RWPE2 (cell line): ENCODE measurements around the gene CDK5.
A peak's percentile ranks its signal among the peaks of the same experiment; 100 is the strongest.

ENCODE experiments used
- ATAC-seq: fragments of 200-7000 bp; cut with Tn5 transposase; 3 replicates; pipeline ENCODE4 v1.9.1; 2021; ENCODE audit warnings: low read depth
- DNase-seq: peaks from one replicate; pipeline ENCODE4 v3.0.0-alpha.2; 2020; ENCODE audit warnings: low spot score
- H3K27ac ChIP-seq: fragments of 450-650 bp; 2 replicates; pipeline ENCODE4 v1.5.1; 2017; ENCODE audit warnings: mild to moderate bottlenecking; ENCODE audit not compliant: poor library complexity, severe bottlenecking
- H3K27me3 ChIP-seq: fragments of 250-450 bp; sonication (Bioruptor Pico); 2 replicates; pipeline ENCODE4 v1.5.1; 2021; ENCODE audit warnings: mild to moderate bottlenecking, moderate library complexity; ENCODE audit not compliant: insufficient read depth, poor library complexity, severe bottlenecking
- H3K36me3 ChIP-seq: fragments of 250-450 bp; sonication (Bioruptor Pico); 2 replicates; pipeline ENCODE4 v1.5.1; 2020; ENCODE audit warnings: low read depth, mild to moderate bottlenecking, moderate library complexity
- H3K4me1 ChIP-seq: fragments of 250-450 bp; sonication (Bioruptor Pico); 2 replicates; pipeline ENCODE4 v1.5.1; 2021; ENCODE audit warnings: mild to moderate bottlenecking, moderate library complexity; ENCODE audit not compliant: insufficient read depth, poor library complexity, severe bottlenecking
- H3K4me3 ChIP-seq: fragments of 250-450 bp; sonication (Bioruptor Pico); 2 replicates; pipeline ENCODE4 v1.5.1; 2021; ENCODE audit warnings: mild to moderate bottlenecking, moderate library complexity; ENCODE audit not compliant: severe bottlenecking
- H3K9me3 ChIP-seq: fragments of 250-450 bp; sonication (Bioruptor Pico); 2 replicates; pipeline ENCODE4 v1.5.1; 2021; ENCODE audit warnings: mild to moderate bottlenecking, moderate library complexity; ENCODE audit not compliant: severe bottlenecking
- CTCF ChIP-seq: fragments of 450-650 bp; IDR thresholded peaks from one replicate; pipeline ENCODE4 v1.5.1; 2017; ENCODE audit warnings: mild to moderate bottlenecking, moderate library complexity; ENCODE audit not compliant: poor library complexity, severe bottlenecking

Gene CDK5

GRCh38 chr7:151061213-151062110 lies 3.8 kb upstream of the CDK5 start:
- no peak for TF ChIP-seq CTCF
- Histone ChIP-seq H3K4me1 (peaks cover 28% of the 10 kb centered on the region), H3K27me3 (no peaks in the 10 kb centered on the region), H3K36me3 (peaks cover 24% of the 10 kb centered on the region), H3K9me3 (no peaks in the 10 kb centered on the region), H3K4me3 (no peak overlapping the region), H3K27ac (peak overlapping the region; percentile 86)
- ATAC-seq = no peak
- no peak for DNase-seq

- Histone ChIP-seq H3K27me3 (no peaks in the 10 kb centered on the region), H3K27ac (peak overlapping the region; percentile 86)
- peak; percentile 17 for TF ChIP-seq CTCF
Observed at GRCh38 chr7:151060416-151061212, 2.9 kb upstream of the CDK5 start.

GRCh38 chr7:151060113-151060415 lies 2.4 kb upstream of the CDK5 start:
- no peak for TF ChIP-seq CTCF

More at GRCh38 chr7:151060416-151061212, 2.9 kb upstream of the CDK5 start:
- Histone ChIP-seq H3K4me1 (peaks cover 28% of the 10 kb centered on the region), H3K36me3 (peaks cover 21% of the 10 kb centered on the region), H3K4me3 (peak overlapping the region; percentile 48), H3K9me3 (no peaks in the 10 kb centered on the region)
- ATAC-seq (0 out of 3 replicates have a peak, but pooled peaks have one; percentile 0), DNase-seq (no peak)

GRCh38 chr7:151059367-151060112 lies 1.8 kb upstream of the CDK5 start, which contains the start of gene SLC4A2:
SLC4A2 (plus strand) TSS chr7:151059589; CDS start chr7:151061988, 2,399 bp downstream.
- Histone ChIP-seq H3K4me1 (peaks cover 28% of the 10 kb centered on the region), H3K27ac (peak within 1 kb of the TSS; percentile 86), H3K36me3 (peaks cover 10% of the 10 kb centered on the region), H3K27me3 (no peaks in the 10 kb centered on the region), H3K4me3 (peak within 1 kb of the TSS; percentile 48), H3K9me3 (no peaks in the 10 kb centered on the region)
- DNase-seq (no peak), ATAC-seq (no peak)
- peak; percentile 18 for TF ChIP-seq CTCF

More at GRCh38 chr7:151060113-151060415, 2.4 kb upstream of the CDK5 start:
- Histone ChIP-seq H3K36me3 (peaks cover 16% of the 10 kb centered on the region), H3K27me3 (no peaks in the 10 kb centered on the region), H3K27ac (peak overlapping the region; percentile 86), H3K4me3 (peak overlapping the region; percentile 48), H3K4me1 (peaks cover 28% of the 10 kb centered on the region), H3K9me3 (no peaks in the 10 kb centered on the region)
- DNase-seq = no peak
- ATAC-seq = no peak
